ENCODE results near the gene MYL12A. TPM values are rescaled to one million over a fixed set of nuclear protein-coding genes. Genes with fewer than 3 reads are reported as not detected.

Gene MYL12A
- total and polyA plus RNA-seq, 2 of the 8 experiments (the other 6 are each of a cell fraction or from before 2014, with no cell fraction given): 188 to 247 TPM

DNA sequence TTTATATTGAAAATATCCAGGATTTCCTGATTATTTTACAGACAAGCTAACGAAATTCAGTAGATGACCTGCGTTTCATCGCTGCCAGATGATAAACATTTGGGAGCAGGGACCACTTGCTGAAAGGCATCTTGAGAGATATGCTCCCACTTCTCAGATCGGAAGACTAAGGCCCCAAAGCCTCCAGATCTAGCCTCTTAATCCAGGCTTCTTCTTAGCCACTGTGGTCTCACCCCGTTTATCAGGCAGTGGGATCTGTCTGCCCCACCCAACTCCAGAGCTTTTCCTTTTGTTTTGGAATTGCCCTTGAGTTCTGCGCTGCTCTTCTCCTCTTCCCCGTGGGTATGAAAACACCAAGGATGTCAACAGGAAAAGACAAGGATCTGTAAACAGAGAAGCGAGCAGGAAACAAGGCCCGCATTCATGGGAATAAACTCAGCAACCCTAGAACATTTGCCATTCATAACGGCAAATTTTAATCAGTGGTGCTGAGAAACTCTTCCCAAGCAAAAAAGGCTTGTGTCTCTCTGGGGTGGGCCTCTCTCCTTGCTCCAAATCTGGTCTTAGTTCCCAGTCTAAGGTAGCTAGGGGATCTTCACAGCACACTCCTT lies 35.8 kb downstream of the MYL12A start:
- H3K79me1 ChIP-seq (ENCODE audit: low read depth, low read length): no peaks in the 10 kb centered on the region
- no peaks in the 10 kb centered on the region for H3K27me3 ChIP-seq (replicated peaks in 1 of 4; ENCODE audit: control insufficient read depth in 3 of 4, extremely low read depth in 1 of 4, insufficient read depth in 3 of 4, low read length in 3 of 4)
- no peaks in the 10 kb centered on the region; a peak in 1 of 8 replicates for H3K36me3 ChIP-seq (ENCODE audit: control insufficient read depth in 2 of 4, insufficient read depth in 4 of 4, low read length in 3 of 4)
- no peak overlapping the region for H3K56ac ChIP-seq (replicated peaks; ENCODE audit: insufficient read length, low read depth, low read length)
- no peak overlapping the region for H2AFZ ChIP-seq (ENCODE audit: low read length)
- no peak for TF ChIP-seq CEBPB (IDR thresholded peaks at IDR 0.05; ENCODE audit: low read depth, low read length)
- 0 out of 4 replicates have a peak, but pooled peaks of 1 of the 2 experiments have one; percentile 52 for TF ChIP-seq HDAC2 (IDR thresholded peaks at IDR 0.05; ENCODE audit: borderline replicate concordance in 1 of 2, low read depth in 2 of 2, low read length in 2 of 2)
- H4K8ac ChIP-seq (ENCODE audit: extremely low read depth, insufficient read depth, low read length): no peak overlapping the region
- FAIRE-seq (no peak), DNase-seq (ENCODE audit: low read depth in 1 of 2, low spot score in 2 of 2) (no peak)
- H3K9me3 ChIP-seq (ENCODE audit: insufficient read depth in 2 of 2, low read depth in 1 of 2, low read length in 1 of 2): 0 out of 4 replicates have a peak, but pooled peaks cover 0 to 2% of the 10 kb centered on the region in 2 experiments
- H3K23me2 ChIP-seq (ENCODE audit: low read depth, low read length): no peaks in the 10 kb centered on the region
- H3K4me3 ChIP-seq (ENCODE audit: extremely low read depth in 1 of 4, insufficient read depth in 2 of 4, low read depth in 3 of 4, low read length in 4 of 4): no peak overlapping the region
- ChIA-PET POLR2A (ENCODE audit: partially characterized antibody) (interaction anchor here (1.6 to 5.4 kb wide), 4 partner anchors 13 to 383 kb away, joined by 4 to 40 read pairs (median 8); no protein-coding TSS in a partner anchor), CTCF (ENCODE audit: partially characterized antibody) (interaction anchor here (0.6 to 3.5 kb wide), 14 partner anchors 9 to 437 kb away, joined by 3 to 31 read pairs (median 4); no protein-coding TSS in a partner anchor)
- peak overlapping the region; percentile 50; the same call in 1 of the 2 replicates for H2BK5ac ChIP-seq (ENCODE audit: low read depth, low read length)
- no peaks in the 10 kb centered on the region for H4K20me1 ChIP-seq (replicated peaks in 1 of 2; ENCODE audit: control insufficient read depth in 1 of 2, insufficient read depth in 2 of 2, low read length in 2 of 2)
- H4K91ac ChIP-seq (replicated peaks; ENCODE audit: insufficient read length, low read length): peak overlapping the region; percentile 6
- peak overlapping the region; percentile 91; the same call in 1 of the 2 replicates for H2BK20ac ChIP-seq (ENCODE audit: low read length)
- H2BK120ac ChIP-seq (replicated peaks; ENCODE audit: low read depth, low read length): no peak overlapping the region
- no peak overlapping the region for H2BK15ac ChIP-seq (ENCODE audit: low read length)
- no peak overlapping the region for H3K4ac ChIP-seq (replicated peaks; ENCODE audit: insufficient read length, low read depth, low read length)
- no peak overlapping the region for H3K4me2 ChIP-seq (ENCODE audit: insufficient read depth in 1 of 2, low read depth in 2 of 2, low read length in 2 of 2)
- no peak overlapping the region for H3K23ac ChIP-seq (ENCODE audit: insufficient read length)
- H3K9ac ChIP-seq (replicated peaks in 1 of 4; ENCODE audit: extremely low read depth in 1 of 4, low read depth in 3 of 4, low read length in 3 of 4): no peak overlapping the region
- peak overlapping the region; percentile 62 for H2BK12ac ChIP-seq (ENCODE audit: low read depth, low read length)
- WGBS, 2 experiments (ENCODE audit: extremely low coverage in 1 of 2, insufficient coverage in 1 of 2, insufficient read length in 1 of 2, insufficient replicate concordance in 2 of 2, low coverage in 1 of 2, low lambda C conversion rate in 2 of 2, missing lambda C conversion rate in 1 of 2): 86% methylated on average over 10 of the region's 10 CpGs; no CpG with 5 or more reads in 1 of the 2 experiments
- peaks cover 0 to 7% (median 2%) of the 10 kb centered on the region in 4 experiments; a peak in 3 of 7 replicates for H3K4me1 ChIP-seq (replicated peaks in 1 of 4; ENCODE audit: control insufficient read depth in 3 of 4, insufficient read depth in 4 of 4, low read length in 3 of 4)
- no peaks in the 10 kb centered on the region for H3K79me2 ChIP-seq (ENCODE audit: control insufficient read depth in 1 of 2, insufficient read depth in 2 of 2, low read length in 2 of 2)
- H3K14ac ChIP-seq (ENCODE audit: insufficient read length): no peak overlapping the region
- no peak overlapping the region for H2AK5ac ChIP-seq (ENCODE audit: low read depth, low read length)
- peak overlapping the region; percentile 52; the same call in 1 of the 2 replicates for H3K18ac ChIP-seq (ENCODE audit: extremely low read depth, low read length)
- H4K5ac ChIP-seq (ENCODE audit: insufficient read length, low read depth, low read length): no peak overlapping the region
- H3K27ac ChIP-seq (ENCODE audit: low read depth, low read length): no peak overlapping the region
